ENCODE measurements around the gene MCHR1. TPM values are rescaled to one million over a fixed set of nuclear protein-coding genes. Genes with fewer than 3 reads are reported as not detected.
"Not testable (repeated sequence)": the region's sequence is repeated elsewhere in the genome, so short reads cannot be mapped to it uniquely, and the experiment has no call there.

Gene MCHR1
- polyA plus RNA-seq, 3 donors, result 0.05 to 0.09 TPM; not detected in 1

GRCh38 chr22:40716116-40716515, 36.8 kb downstream of the MCHR1 start:
- WGBS (ENCODE audit: insufficient coverage), result no CpG with 5 or more reads among the region's 9 CpGs
- intact Hi-C loops (cut with micrococcal nuclease), result no loop called here
- no peak overlapping the region for H3K27ac Mint-ChIP-seq

DNA sequence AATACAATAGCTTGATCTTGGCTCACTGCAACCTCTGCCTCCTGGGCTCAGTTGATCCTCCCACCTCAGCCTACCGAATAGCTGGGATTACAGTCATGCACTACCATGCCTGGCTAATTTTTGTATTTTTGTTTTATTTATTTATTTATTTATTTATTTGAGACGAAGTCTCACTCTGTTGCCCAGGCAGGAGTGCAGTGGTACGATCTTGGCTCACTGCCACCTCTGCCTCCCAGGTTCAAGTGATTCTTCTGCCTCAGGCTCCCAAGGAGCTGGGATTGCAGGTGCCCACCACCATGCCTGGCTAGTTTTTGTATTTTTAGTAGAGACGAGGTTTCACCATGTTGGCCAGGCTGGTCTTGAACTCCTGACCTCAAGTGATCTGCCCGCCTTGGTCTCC, 38.4 kb downstream of the MCHR1 start:
- H3K27ac ChIP-seq (ENCODE audit: low read depth in 1 of 2, low read length in 2 of 2); H3K27me3 ChIP-seq (ENCODE audit: control insufficient read depth in 2 of 2, insufficient read depth in 2 of 2, low read length in 2 of 2); H3K4me3 Mint-ChIP-seq; H2AFZ ChIP-seq (ENCODE audit: insufficient read depth, low read depth, low read length, poor library complexity, severe bottlenecking); H3K79me2 ChIP-seq (ENCODE audit: insufficient read depth, low read length); H3K36me3 Mint-ChIP-seq; DNase-seq; H3K9ac ChIP-seq (ENCODE audit: insufficient read depth, low read length, poor library complexity, severe bottlenecking); intact Hi-C loops (cut with micrococcal nuclease); H3K4me2 ChIP-seq (replicated peaks; ENCODE audit: extremely low read depth, low read length, poor library complexity, severe bottlenecking); H4K20me1 ChIP-seq (ENCODE audit: insufficient read depth, low read length); H3K4me1 ChIP-seq (ENCODE audit: control insufficient read depth in 1 of 2, insufficient read depth in 2 of 2, low read length in 2 of 2); H3K36me3 ChIP-seq (replicated peaks in 1 of 2; ENCODE audit: control insufficient read depth in 1 of 2, insufficient read depth in 2 of 2, low read length in 2 of 2); H3K27ac Mint-ChIP-seq; H3K9me3 ChIP-seq (replicated peaks in 1 of 2; ENCODE audit: control insufficient read depth in 1 of 2, insufficient read depth in 1 of 2, low read length in 2 of 2); H3K9me3 Mint-ChIP-seq; H3K4me3 ChIP-seq (replicated peaks in 1 of 3; ENCODE audit: low read depth in 2 of 3, low read length in 3 of 3): not testable (repeated sequence)
- Mint-ChIP-seq H3K4me1 (peaks cover 17% of the 10 kb centered on the region), H3K27me3 (ENCODE audit: low read depth in 3 of 3) (peaks cover 4 to 15% (median 4%) of the 10 kb centered on the region in 3 donors)
- WGBS (ENCODE audit: insufficient coverage), result no CpG with 5 or more reads among the region's 5 CpGs

More at GRCh38 chr22:40716116-40716515, 36.8 kb downstream of the MCHR1 start:
- H3K4me3 ChIP-seq (replicated peaks in 1 of 3; ENCODE audit: low read depth in 2 of 3, low read length in 3 of 3), result no peak overlapping the region
- H3K9me3 Mint-ChIP-seq, result peaks cover 0 to 2% (median 0%) of the 10 kb centered on the region in 7 donors
- no peaks in the 10 kb centered on the region for H3K9me3 ChIP-seq (replicated peaks in 1 of 2; ENCODE audit: control insufficient read depth in 1 of 2, insufficient read depth in 1 of 2, low read length in 2 of 2)
- no peaks in the 10 kb centered on the region for H3K36me3 Mint-ChIP-seq
- H2AFZ ChIP-seq (ENCODE audit: insufficient read depth, low read depth, low read length, poor library complexity, severe bottlenecking), result no peak overlapping the region
- H3K36me3 ChIP-seq (replicated peaks in 1 of 2; ENCODE audit: control insufficient read depth in 1 of 2, insufficient read depth in 2 of 2, low read length in 2 of 2), result no peaks in the 10 kb centered on the region
- H3K4me1 Mint-ChIP-seq, result peaks cover 16% of the 10 kb centered on the region
- peaks cover 4 to 17% (median 6%) of the 10 kb centered on the region in 3 donors for H3K27me3 Mint-ChIP-seq (ENCODE audit: low read depth in 3 of 3)
- no peak overlapping the region for H3K4me3 Mint-ChIP-seq
- DNase-seq, result no peak
- H3K27me3 ChIP-seq (ENCODE audit: control insufficient read depth in 2 of 2, insufficient read depth in 2 of 2, low read length in 2 of 2), result peaks cover 0 to 2% of the 10 kb centered on the region in 2 donors
- no peak overlapping the region for H3K4me2 ChIP-seq (replicated peaks; ENCODE audit: extremely low read depth, low read length, poor library complexity, severe bottlenecking)
- no peaks in the 10 kb centered on the region for H3K79me2 ChIP-seq (ENCODE audit: insufficient read depth, low read length)
- TF ChIP-seq CTCF (IDR thresholded peaks at IDR 0.05), result no peak
- H3K4me1 ChIP-seq (ENCODE audit: control insufficient read depth in 1 of 2, insufficient read depth in 2 of 2, low read length in 2 of 2), result peaks cover 2 to 4% of the 10 kb centered on the region in 2 donors
- no peak overlapping the region for H3K27ac ChIP-seq (ENCODE audit: low read depth in 1 of 2, low read length in 2 of 2)
- H3K9ac ChIP-seq (ENCODE audit: insufficient read depth, low read length, poor library complexity, severe bottlenecking), result no peak overlapping the region
- H4K20me1 ChIP-seq (ENCODE audit: insufficient read depth, low read length), result no peaks in the 10 kb centered on the region

All from CD14-positive monocyte (primary cell).